SK-N-SH (cell line): Measurements from ENCODE around the gene INS.

Experiments
- CTCF ChIP-seq: fragments of 200-600 bp; sonication (generic); IDR thresholded peaks from 2 replicates; pipeline ENCODE4 v1.6.1; 2017; ENCODE audit warnings: antibody characterized with exemption, mild to moderate bottlenecking, moderate library complexity
- MXI1 ChIP-seq: IDR thresholded peaks from 2 replicates; pipeline ENCODE4 v1.6.1; 2012; ENCODE audit warnings: mild to moderate bottlenecking, low read depth, low read length, improper control_type of control experiment
- TAF1 ChIP-seq: IDR thresholded peaks from 2 replicates; pipeline ENCODE4 v1.6.1; 2012; ENCODE audit warnings: low read depth, mild to moderate bottlenecking, low read length, moderate library complexity, borderline replicate concordance

- TF ChIP-seq MXI1, result no peak
- no peak for TF ChIP-seq CTCF
- TF ChIP-seq TAF1, result no peak
These were observed 4.0 kb upstream of the INS start for GRCh38 chr11:2164861-2165555.
